Activated CD4-positive, alpha-beta T cell treated with anti-CD3 and anti-CD28 coated beads, Interleukin-2, amount 50 U/mL, for 48 hours (primary cell): ENCODE data around the gene UBE2L6.
"Not testable (repeated sequence)": the region's sequence is repeated elsewhere in the genome, so short reads cannot be mapped to it uniquely, and the experiment has no call there.

Experiments used
- DNase-seq, 2 experiments: peaks; one replicate each; pipeline ENCODE4 v3.0.0-alpha.2; 2020

Gene UBE2L6

DNA sequence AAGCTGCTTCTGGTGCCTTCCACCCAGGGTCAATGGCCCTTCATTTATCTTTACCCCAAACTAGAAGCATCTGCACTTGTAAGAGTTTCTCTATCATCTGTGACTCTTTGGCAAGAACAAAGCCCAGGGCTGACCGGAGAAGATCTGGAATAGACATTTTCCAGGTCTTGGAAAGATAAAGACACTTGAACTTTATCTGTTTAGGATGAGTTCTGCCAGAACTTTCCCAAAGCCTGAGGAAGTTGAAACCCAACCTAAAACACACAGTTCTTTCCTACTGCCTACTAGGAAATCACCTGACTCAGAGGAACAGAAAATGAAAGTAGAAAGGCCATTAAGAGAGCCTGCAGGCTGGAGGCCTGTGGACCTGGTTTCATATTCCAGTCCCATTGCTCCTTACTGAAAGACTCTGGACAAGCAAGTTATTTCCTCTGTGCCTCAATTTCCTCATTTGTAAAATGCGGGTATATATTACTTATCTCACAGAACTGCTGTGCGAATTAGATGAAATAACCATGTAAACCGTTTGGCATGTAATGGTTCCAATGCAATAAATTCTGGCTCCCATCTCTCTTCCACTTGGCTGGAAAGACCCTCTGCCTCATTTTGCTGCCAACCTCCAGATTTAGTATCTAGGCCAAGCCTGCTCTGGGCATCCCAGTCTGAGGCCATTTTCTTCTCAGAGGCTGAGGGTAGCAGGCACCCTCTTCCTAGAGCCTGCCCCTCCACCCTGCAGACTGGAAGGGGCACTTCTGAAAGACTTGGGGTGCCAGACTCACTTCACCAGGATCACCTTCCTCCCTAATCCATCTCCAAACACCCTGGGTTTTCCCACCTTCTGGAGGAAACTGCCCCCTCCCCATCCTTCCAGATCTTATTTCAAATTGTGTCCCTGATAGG is 1.2 kb downstream of the UBE2L6 start:
- peak; percentile 16 to 24 for DNase-seq

- no peak for DNase-seq
Observed at GRCh38 chr11:57562596-57562995, 4.9 kb downstream of the UBE2L6 start.

GRCh38 chr11:57560146-57560545 is 7.3 kb downstream of the UBE2L6 start:
- DNase-seq, result no peak

GRCh38 chr11:57556041-57556440 is 11.4 kb downstream of the UBE2L6 start:
- no peak for DNase-seq

DNA sequence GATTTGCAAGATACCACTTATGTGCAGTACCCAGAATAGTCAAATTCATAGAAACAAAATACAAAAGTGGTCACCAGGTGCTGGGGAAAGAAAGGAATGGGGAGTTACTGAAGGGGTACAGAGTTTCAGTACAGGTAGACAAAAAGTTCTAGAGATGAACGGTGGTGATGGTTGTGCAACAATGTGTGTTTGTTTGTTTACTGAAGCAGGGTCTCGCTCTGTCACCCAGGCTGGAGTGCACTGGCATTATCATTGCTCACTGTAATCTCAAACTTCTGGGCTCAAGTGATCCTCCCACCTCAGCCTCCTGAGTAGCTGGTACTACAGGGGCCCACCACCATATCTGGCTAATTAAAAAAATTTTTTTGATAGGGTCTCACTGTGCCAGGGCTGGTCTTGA is 12.1 kb downstream of the UBE2L6 start:
- DNase-seq, result no peak

DNA sequence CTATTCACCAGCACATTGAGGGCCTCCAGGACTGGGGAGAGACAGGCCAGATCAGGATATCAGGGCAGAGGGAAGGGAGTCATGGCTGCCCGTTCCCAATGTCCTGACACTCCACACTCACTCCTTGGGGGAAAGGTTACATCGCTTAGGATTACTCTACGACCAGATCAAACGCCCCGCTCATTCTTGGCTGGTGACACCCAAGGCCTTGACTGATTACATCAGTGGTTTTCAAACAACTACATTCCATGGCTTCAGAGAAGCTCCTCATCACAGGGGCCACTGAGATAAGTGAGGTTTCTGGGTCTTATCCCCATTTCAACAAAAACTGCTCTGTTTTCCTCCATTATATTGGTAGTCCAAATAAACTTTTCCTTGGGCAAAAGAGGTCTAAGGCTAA is 15.0 kb downstream of the UBE2L6 start:
- DNase-seq, result no peak

GRCh38 chr11:57551941-57552340 is 15.5 kb downstream of the UBE2L6 start:
- no peak for DNase-seq

DNA sequence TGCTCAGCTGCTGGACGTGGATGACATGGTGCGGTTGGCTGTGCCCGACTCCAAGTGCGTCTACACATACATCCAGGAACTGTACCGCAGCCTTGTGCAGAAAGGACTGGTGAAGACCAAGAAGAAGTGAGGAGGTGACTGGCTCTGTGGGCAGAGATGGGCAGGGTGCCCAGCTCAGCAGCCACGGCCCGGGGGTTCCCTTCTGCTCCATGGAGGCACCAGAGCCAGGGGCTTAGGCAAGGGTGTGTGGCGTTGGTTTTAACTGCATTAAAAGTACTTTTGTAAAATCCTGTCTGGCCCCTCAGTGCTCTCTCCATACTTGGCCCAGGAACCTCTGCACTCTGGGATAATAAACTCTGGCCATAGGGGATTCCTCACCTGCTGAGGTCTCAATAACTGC is 17.5 kb downstream of the UBE2L6 start:
- DNase-seq, result no peak

- no peak for DNase-seq
Observed at GRCh38 chr11:57547854-57548377, 19.6 kb downstream of the UBE2L6 start.

- DNase-seq, result no peak
Observed at GRCh38 chr11:57546869-57547475, 20.5 kb downstream of the UBE2L6 start.

DNA sequence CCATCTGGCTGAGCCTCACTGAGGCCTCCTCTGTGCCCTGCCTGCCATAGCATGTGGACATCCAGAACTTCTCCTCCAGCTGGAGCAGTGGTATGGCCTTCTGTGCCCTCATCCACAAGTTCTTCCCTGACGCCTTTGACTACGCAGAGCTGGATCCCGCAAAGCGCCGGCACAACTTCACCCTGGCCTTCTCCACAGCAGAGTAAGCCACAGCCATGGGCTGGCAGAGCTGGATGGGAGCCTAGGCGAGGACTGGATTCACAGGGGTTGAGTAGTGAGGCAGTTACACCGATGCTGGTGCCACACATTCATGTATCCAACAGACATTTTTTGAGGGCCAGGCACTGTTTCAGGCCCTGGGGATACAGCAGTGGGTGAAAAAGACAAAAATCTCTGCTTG is 21.0 kb downstream of the UBE2L6 start:
- no peak for DNase-seq

- DNase-seq, result no peak
Observed at GRCh38 chr11:57545883-57546282, 21.6 kb downstream of the UBE2L6 start.

DNA sequence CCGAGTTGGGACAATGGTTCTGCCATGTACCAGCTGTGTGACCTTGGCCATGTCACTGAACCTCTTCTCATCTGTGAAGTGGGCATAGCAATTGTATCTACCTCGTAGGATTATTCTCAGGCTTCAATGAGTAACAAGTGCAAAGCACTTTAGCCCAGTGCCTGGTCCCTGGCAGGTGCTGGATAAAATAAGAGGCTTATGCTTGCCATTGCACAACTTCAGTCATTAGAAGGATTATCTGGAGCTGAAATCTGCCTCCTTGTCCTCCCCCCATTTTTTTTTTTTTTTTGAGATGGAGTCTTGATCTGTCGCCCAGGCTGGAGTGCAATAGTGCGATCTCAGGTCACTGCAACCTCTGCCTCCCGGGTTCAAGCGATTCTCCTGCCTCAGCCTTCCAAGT is 22.9 kb downstream of the UBE2L6 start:
- DNase-seq, result no peak

GRCh38 chr11:57543593-57543992 is 23.9 kb downstream of the UBE2L6 start:
- no peak for DNase-seq

DNA sequence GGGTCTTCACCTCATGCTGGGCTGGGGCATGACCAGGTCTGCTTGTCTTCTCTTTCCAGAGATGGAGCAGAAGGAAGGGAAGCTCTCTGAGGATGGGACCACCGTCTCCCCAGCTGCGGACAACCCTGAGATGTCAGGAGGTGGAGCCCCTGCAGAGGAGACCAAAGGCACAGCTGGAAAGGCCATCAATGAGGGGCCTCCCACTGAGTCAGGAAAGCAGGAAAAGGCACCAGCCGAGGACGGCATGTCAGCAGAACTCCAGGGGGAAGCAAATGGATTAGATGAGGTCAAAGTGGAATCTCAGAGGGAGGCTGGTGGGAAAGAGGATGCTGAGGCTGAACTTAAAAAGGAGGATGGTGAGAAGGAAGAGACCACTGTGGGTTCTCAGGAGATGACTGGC is 24.9 kb downstream of the UBE2L6 start:
- DNase-seq, result no peak

- no peak for DNase-seq
Observed at GRCh38 chr11:57541169-57541568, 26.3 kb downstream of the UBE2L6 start.

GRCh38 chr11:57539342-57539741 is 28.1 kb downstream of the UBE2L6 start:
- DNase-seq, result no peak

DNA sequence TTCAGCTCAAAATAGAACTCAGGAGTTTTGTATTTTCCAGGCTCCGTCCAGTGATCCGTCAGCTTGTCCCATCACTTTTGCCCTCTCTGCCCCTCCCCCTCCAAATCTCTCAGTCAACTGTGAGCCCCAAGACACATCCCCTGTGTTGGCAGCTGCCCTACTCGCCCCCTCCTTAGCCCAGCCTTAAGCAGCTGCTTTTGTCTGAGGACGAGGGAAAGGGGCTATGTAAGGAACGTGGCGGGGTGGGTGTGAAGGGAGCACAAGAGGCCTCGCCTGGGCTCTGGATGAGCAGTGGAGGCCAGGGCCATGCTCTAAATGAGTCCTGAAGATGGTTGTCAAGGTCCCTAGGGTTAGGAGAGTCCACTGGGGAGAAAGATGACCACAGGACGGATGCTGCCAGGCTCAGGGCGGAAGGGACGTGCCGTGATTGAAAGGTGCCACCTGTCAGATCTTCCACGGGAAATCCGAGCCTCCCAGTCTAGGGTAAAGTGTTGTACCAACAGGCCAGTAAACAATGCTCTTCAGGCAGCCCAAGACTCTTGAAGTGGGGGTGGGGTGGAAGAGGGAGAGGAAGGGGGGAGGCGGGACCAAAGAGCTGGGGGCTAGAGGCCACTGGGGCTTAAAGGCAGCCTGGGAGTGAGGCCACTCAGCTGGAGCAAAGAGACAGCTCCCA is 30.4 kb downstream of the UBE2L6 start, which contains the start of gene SMTNL1:
Gene SMTNL1, plus strand, starts transcription at position 649 of the 673 bp plus-strand sequence. CDS start 5,048 bp downstream, outside the sequence.
- no peak for DNase-seq

DNA sequence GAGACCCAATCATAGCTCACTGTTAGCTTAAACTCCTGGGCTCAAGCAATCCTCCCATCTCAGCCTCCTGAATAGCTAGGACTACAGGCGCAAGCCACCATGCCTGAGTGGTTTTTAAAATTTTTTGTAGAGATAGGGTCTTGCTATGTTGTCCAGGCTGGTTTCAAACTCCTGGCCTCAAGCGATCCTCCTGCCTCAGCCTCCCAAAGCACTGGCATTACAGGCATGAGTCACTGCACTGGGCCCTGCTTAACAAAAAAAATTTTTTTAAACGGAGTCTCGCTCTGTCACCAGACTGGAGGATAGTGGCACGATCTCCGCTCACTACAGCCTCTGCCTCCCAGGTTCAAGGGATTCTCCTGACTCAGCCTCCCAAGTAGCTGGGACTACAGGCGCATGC is 33.0 kb downstream of the UBE2L6 start:
- DNase-seq, result not testable (repeated sequence)

- peak; percentile 91 to 94 for DNase-seq
Observed at GRCh38 chr11:57530596-57531507, 36.6 kb downstream of the UBE2L6 start, which contains the start of gene TIMM10. Gene TIMM10, minus strand, starts transcription at chr11:57530754. Its CDS starts 565 bp downstream, at chr11:57530189.

DNA sequence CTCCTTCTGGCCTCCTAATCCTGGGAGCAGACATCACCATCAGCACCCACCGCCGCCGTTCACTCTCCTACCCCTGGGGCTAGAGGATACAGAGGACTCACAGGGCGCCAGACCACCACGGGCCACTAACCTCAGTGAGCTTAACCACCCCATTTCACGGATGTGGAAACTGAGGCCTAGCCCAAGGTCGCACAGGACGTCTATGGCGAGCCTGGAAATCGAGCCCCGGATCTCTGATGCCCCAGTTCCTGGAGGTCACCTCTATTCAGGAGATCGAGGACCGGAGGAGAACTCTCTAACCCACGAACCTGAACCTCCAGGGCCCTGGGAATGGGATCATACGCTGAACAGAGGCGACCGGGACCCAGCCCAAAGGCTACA is 37.3 kb downstream of the UBE2L6 start:
- peak in 1 of 2 experiments; percentile 23 for DNase-seq

GRCh38 chr11:57529012-57529411 is 38.5 kb downstream of the UBE2L6 start:
- no peak for DNase-seq
